Skeletal muscle satellite cell (primary cell): ENCODE results near the gene SCGB1C2.

ENCODE experiments used
- H3K27me3 ChIP-seq: 2 replicates; pipeline ENCODE4 v1.7.0; 2013; ENCODE audit warnings: low read length; ENCODE audit not compliant: control insufficient read depth, insufficient read depth
- H3K36me3 ChIP-seq: 2 replicates; pipeline ENCODE4 v1.7.0; 2013; ENCODE audit warnings: mild to moderate bottlenecking, control low read depth, low read length; ENCODE audit not compliant: insufficient read depth
- H3K4me1 ChIP-seq: 2 replicates; pipeline ENCODE4 v1.7.0; 2013; ENCODE audit warnings: low read length; ENCODE audit not compliant: control insufficient read depth, insufficient read depth
- H3K4me2 ChIP-seq: 2 replicates; pipeline ENCODE4 v1.7.0; 2013; ENCODE audit warnings: mild to moderate bottlenecking, low read length
- H3K4me3 ChIP-seq: 2 replicates; pipeline ENCODE4 v1.7.0; 2013; ENCODE audit warnings: low read length
- H3K9ac ChIP-seq: 2 replicates; pipeline ENCODE4 v1.7.0; 2013; ENCODE audit warnings: mild to moderate bottlenecking, low read depth, low read length, moderate library complexity
- H3K9me3 ChIP-seq: replicated peaks from 2 replicates; pipeline ENCODE4 v1.7.0; 2013; ENCODE audit warnings: mild to moderate bottlenecking, control low read depth, low read length

SCGB1C2 gene

DNA sequence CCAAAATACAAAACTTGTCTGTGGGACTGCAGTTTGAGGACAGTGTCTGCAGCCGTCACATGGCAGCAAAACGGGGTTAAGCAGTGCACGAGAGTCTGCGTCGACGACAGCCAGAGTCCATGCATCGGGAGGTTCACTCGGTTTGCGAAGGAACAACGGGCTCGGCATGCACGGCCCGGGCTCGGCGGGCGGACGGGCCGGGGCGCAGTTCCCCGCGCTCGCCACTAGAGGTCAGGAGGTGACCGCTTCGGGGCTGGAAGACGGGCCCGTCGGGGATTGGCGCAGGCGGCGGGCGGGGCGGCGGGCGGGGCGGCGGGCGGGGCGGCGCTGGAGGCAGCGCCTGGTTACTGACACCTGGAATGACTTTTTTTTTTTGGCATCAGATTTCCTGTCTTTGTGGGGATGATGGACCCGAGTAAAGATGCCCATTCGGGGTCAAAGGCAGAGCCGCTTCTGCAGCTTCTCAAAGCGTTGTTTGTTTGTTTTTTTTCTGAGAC, 6.5 kb downstream of the SCGB1C2 start:
- Histone ChIP-seq H3K36me3 (no peaks in the 10 kb centered on the region), H3K9me3 (no peaks in the 10 kb centered on the region), H3K4me1 (peaks cover 3% of the 10 kb centered on the region), H3K27me3 (peaks cover 4% of the 10 kb centered on the region), H3K4me2 (peak overlapping the region; percentile 73), H3K4me3 (no peak overlapping the region), H3K9ac (no peak overlapping the region)

GRCh38 chr17:144936-145670, 7.7 kb downstream of the SCGB1C2 start:
- peaks cover 7% of the 10 kb centered on the region for H3K27me3 ChIP-seq
- H3K9ac ChIP-seq = no peak overlapping the region
- no peaks in the 10 kb centered on the region for H3K9me3 ChIP-seq
- H3K36me3 ChIP-seq = no peaks in the 10 kb centered on the region
- H3K4me2 ChIP-seq = no peak overlapping the region
- H3K4me1 ChIP-seq = peaks cover 3% of the 10 kb centered on the region
- no peak overlapping the region for H3K4me3 ChIP-seq

- Histone ChIP-seq H3K36me3 (no peaks in the 10 kb centered on the region), H3K27me3 (peaks cover 7% of the 10 kb centered on the region), H3K4me3 (no peak overlapping the region), H3K4me1 (peaks cover 3% of the 10 kb centered on the region), H3K4me2 (no peak overlapping the region), H3K9ac (no peak overlapping the region), H3K9me3 (no peaks in the 10 kb centered on the region)
These were observed 8.5 kb downstream of the SCGB1C2 start for GRCh38 chr17:145671-146541.

DNA sequence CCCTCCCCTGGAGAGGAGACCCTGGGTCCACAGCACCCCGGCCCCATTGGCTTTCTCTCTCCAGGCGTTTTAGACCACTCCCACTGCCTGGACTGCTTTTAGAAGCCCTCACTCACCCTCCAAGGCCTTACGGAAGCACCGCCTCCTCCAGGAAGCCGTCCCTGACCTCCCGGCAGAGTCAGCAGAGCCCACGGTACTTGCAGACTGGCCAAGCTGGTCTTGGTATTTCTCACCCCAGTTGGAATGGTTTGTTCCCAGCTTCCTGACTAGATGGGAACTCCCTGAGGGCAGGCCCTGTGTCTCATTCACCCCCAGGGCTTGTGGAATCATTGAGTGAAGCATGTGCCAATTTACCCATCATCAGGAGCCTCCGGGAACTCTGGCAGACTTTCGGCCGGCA, 9.2 kb downstream of the SCGB1C2 start:
- Histone ChIP-seq H3K4me1 (peaks cover 3% of the 10 kb centered on the region), H3K9ac (no peak overlapping the region), H3K4me2 (no peak overlapping the region), H3K36me3 (no peaks in the 10 kb centered on the region), H3K27me3 (peaks cover 7% of the 10 kb centered on the region), H3K9me3 (no peaks in the 10 kb centered on the region), H3K4me3 (no peak overlapping the region)

GRCh38 chr17:146983-147761, 9.8 kb downstream of the SCGB1C2 start:
- peaks cover 3% of the 10 kb centered on the region for H3K4me1 ChIP-seq
- no peaks in the 10 kb centered on the region for H3K9me3 ChIP-seq
- no peaks in the 10 kb centered on the region for H3K36me3 ChIP-seq
- H3K9ac ChIP-seq = no peak overlapping the region
- no peak overlapping the region for H3K4me2 ChIP-seq
- H3K4me3 ChIP-seq = no peak overlapping the region
- peaks cover 7% of the 10 kb centered on the region for H3K27me3 ChIP-seq

GRCh38 chr17:147796-148740, 10.7 kb downstream of the SCGB1C2 start:
- no peak overlapping the region for H3K9ac ChIP-seq
- no peak overlapping the region for H3K4me2 ChIP-seq
- H3K9me3 ChIP-seq = no peaks in the 10 kb centered on the region
- H3K36me3 ChIP-seq = no peaks in the 10 kb centered on the region
- peaks cover 8% of the 10 kb centered on the region for H3K4me1 ChIP-seq
- peaks cover 7% of the 10 kb centered on the region for H3K27me3 ChIP-seq
- H3K4me3 ChIP-seq = no peak overlapping the region

GRCh38 chr17:148757-149156, 11.4 kb downstream of the SCGB1C2 start:
- no peaks in the 10 kb centered on the region for H3K9me3 ChIP-seq
- no peak overlapping the region for H3K4me2 ChIP-seq
- H3K4me1 ChIP-seq = peaks cover 5% of the 10 kb centered on the region
- H3K9ac ChIP-seq = no peak overlapping the region
- peaks cover 4% of the 10 kb centered on the region for H3K27me3 ChIP-seq
- H3K4me3 ChIP-seq = no peak overlapping the region
- no peaks in the 10 kb centered on the region for H3K36me3 ChIP-seq

DNA sequence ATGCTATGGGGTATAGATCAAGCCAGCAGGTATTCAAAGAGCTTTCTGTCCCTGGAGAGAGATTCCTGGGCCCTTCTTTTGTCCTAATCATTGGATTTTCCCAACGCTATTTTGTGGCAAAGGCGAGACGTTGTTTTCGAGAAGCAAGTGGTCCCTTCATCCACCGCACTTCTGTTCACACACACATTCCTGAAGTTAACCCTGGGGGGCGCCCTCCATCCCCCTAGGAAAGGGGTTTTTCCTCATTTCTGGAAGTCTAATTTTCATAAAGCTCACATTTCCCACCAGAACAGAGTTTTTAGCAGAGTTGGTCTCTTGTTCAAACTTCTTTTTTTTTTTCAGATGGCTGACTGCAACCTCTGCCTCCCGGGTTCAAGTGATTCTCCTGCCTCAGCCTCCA, 11.9 kb downstream of the SCGB1C2 start:
- no peak overlapping the region for H3K4me3 ChIP-seq
- H3K4me2 ChIP-seq = no peak overlapping the region
- H3K27me3 ChIP-seq = peaks cover 4% of the 10 kb centered on the region
- H3K9ac ChIP-seq = no peak overlapping the region
- H3K9me3 ChIP-seq = no peaks in the 10 kb centered on the region
- H3K4me1 ChIP-seq = peaks cover 5% of the 10 kb centered on the region
- H3K36me3 ChIP-seq = no peaks in the 10 kb centered on the region

GRCh38 chr17:149897-150584, 12.7 kb downstream of the SCGB1C2 start:
- Histone ChIP-seq H3K4me2 (no peak overlapping the region), H3K36me3 (no peaks in the 10 kb centered on the region), H3K27me3 (peaks cover 4% of the 10 kb centered on the region), H3K9ac (no peak overlapping the region), H3K4me1 (peaks cover 5% of the 10 kb centered on the region), H3K9me3 (no peaks in the 10 kb centered on the region), H3K4me3 (no peak overlapping the region)

GRCh38 chr17:151004-151403, 13.6 kb downstream of the SCGB1C2 start:
- Histone ChIP-seq H3K27me3 (peaks cover 4% of the 10 kb centered on the region), H3K4me1 (peaks cover 5% of the 10 kb centered on the region), H3K9me3 (no peaks in the 10 kb centered on the region), H3K36me3 (no peaks in the 10 kb centered on the region), H3K9ac (no peak overlapping the region), H3K4me3 (no peak overlapping the region), H3K4me2 (no peak overlapping the region)
